HG03460 (cell line): Measurements from ENCODE around the gene MYCBPAP.
A peak's percentile ranks its signal among the peaks of the same experiment; 100 is the strongest.

Experiments
- ATAC-seq: cut with Tn5 transposase; IDR thresholded peaks from one replicate; pipeline ENCODE4 v1.9.1; 2021; ENCODE audit not compliant: unreplicated experiment

Gene MYCBPAP

DNA sequence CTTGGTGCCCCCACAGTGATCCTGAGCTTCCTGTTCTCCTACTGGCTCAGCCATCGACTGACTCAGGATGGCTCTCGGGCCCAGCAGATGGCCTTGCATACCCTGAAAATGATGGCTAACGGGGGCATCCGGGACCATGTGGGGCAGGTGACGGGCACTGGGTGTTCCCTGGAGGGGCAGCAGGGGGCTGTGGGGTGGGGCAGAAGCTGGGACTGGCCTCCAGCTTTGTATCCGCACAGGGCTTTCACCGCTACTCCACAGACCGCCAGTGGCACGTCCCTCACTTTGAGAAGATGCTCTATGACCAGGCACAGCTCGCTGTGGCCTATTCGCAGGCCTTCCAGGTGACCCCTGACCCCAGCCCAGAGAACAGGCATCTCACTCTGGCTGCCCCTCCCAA, 41.7 kb downstream of the MYCBPAP start:
- ATAC-seq: no peak

DNA sequence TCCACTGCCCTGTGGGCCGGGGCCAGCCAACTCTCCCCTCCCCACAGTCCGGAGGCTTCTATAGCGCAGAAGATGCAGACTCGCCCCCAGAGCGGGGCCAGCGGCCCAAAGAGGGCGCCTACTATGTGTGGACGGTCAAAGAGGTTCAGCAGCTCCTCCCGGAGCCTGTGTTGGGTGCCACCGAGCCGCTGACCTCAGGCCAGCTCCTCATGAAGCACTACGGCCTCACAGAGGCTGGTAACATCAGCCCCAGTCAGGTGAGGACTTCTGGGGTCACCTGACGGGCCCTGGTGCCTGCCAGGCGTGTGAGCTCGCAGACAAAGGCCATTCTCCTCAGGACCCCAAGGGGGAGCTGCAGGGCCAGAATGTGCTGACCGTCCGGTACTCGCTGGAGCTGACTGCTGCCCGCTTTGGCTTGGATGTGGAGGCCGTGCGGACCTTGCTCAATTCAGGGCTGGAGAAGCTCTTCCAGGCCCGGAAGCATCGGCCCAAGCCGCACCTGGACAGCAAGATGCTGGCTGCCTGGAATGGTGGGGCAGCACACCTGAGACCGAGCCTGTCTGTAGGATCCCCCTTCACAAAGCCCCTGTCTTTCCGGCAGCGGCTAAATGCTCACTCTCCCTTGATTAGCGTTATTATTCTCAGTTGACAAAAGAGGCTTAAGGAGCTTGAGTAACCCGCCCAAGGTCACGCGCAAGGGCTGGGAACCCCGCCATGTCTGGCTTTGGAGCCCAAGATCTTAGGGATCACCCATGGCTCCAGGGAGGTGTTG, 42.6 kb downstream of the MYCBPAP start:
- ATAC-seq: no peak

DNA sequence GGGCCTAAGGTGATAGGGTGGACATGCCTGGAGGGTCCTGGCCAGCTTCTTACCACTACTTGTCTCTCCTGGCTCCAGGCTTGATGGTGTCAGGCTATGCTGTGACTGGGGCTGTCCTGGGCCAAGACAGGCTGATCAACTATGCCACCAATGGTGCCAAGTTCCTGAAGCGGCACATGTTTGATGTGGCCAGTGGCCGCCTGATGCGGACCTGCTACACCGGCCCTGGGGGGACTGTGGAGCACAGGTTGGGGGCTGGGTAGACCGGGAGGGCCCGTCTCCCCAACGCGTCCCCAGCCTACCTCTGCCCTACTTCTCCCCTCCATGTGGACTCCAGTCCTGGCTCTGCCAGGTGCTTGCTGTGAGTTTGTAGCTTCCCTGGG, 43.2 kb downstream of the MYCBPAP start:
- ATAC-seq: no peak

DNA sequence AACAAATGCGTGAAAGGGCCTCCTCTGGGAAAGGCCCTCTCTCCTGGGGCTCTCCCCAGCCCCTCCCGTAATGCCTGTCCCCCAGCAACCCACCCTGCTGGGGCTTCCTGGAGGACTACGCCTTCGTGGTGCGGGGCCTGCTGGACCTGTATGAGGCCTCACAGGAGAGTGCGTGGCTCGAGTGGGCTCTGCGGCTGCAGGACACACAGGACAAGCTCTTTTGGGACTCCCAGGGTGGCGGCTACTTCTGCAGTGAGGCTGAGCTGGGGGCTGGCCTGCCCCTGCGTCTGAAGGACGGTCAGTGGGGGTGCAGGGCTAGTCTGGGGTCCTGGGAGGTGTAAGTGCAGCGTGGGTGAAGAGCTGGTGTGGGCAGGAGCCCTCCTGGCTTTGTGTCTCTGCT, 43.6 kb downstream of the MYCBPAP start:
- ATAC-seq: no peak

DNA sequence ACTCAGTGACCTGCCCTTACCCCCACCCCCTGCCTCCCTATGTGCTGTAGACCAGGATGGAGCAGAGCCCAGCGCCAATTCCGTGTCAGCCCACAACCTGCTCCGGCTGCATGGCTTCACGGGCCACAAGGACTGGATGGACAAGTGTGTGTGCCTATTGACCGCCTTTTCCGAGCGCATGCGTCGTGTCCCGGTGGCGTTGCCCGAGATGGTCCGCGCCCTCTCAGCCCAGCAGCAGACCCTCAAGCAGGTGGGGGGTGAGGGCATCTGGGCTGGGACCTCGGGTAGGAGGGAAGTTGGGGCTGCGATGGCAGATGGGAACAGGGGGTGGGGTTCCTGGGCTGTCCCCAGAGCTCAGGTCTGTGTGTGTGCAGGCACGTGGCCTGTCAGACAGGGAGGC, 46.0 kb downstream of the MYCBPAP start:
- ATAC-seq: no peak

DNA sequence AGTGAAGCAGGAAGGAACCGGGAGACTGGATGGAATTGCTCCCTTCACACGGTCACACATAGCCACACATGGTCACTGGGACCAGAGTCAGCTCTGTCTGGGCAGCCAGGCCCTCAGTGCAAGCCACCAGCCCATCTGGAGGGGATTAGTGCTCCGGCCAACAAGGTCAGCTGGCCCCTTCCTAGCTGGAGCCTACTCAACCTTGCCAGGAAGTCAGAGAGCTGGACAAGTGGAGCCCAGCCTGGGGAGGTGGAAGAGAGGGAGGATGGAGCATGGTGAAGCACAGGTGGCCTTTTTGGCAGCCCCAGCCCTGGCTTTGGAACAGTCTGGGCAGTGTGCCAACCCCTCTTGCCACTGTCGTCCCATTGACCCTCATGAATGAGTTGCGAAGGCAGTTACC, 48.6 kb downstream of the MYCBPAP start:
- ATAC-seq: no peak

DNA sequence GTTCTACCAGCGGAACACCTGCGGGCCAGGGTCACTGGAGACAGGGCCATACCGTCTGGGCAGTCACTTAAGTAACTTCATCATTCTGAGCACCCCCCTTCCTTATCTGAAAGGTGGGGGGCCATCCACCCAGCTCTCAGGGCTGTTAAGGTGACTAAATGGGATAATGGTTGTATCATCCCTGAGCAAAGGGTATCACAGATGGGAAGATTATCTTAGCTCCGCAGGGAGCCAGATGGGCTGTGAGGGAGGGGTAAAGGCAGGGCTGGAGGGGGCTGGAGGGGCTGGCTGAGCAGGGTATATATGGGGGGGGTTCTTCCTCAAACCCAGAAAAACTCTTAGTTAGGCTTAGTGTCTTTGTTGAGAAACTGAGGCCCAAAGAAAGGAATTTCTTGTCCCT, 49.4 kb downstream of the MYCBPAP start:
- no peak for ATAC-seq

DNA sequence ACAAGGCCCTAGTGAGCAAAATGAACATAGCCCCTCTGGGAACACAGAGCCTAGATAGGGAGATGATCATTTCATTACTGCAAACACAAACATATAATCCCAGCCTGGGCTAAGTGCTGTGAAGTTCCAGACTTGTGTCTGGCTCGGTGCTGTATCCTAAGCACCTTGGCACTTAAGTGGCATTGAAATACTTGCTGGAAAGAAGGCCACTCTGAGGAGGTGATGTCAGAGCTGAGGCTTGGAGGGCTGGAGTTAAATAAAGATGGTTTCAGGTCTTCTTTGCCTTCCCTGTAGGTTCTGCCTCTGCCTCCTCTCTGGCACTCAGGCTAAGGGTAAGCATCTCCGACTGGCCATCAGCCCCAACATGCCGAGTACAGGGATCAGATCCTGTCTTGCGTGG, 49.9 kb downstream of the MYCBPAP start:
- ATAC-seq: no peak

DNA sequence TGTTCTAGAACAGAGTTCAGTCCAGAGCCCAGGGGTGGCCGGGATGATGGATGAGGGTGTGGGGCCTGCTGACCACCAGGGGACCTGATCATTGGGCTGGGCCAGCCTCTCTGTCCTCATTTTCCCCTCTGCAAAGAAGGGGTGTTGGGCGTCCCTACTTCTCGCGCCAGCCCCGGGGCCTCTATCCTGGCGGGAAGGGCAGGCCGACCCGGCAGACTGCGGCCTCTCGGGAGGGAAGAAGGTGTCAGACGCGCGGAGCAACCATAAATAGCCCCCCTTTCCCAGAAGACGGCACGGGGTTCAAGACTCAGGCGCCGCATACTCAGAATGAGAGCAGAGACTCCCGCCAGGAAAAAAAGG, 50.3 kb downstream of the MYCBPAP start:
- ATAC-seq: no peak

DNA sequence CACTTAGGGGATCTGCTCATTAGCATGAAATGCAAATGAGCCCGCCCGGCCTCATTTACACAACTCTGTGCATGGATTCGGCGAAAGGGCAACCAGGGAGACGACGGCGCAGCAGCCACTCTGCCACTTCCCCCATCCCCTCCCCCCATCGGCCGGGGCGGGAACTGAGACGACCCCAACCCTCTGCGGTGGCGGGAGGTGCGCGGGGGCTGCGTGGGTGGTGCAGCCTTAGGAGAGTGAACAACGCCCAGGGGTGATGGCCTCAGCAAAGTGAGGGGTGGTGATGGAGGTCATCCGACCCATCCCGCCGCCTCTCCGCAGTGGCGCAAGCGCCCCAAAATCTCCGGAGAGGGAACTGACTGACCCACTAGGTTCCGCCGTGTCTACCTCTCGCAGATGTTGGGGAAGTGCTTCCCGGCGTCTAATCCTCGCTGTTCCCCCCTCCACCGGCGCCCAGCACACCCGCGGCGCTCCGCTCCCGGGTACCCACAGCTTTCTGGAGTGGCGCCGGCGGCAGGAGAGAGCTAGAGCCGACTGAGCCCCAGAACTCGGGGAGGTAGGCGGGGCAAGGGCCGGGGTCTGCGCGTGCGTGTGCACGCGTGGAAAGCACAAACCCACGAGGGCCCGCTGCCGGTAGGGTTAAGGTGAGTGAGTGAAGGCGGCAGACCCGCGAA, 50.8 kb downstream of the MYCBPAP start:
- no peak for ATAC-seq

DNA sequence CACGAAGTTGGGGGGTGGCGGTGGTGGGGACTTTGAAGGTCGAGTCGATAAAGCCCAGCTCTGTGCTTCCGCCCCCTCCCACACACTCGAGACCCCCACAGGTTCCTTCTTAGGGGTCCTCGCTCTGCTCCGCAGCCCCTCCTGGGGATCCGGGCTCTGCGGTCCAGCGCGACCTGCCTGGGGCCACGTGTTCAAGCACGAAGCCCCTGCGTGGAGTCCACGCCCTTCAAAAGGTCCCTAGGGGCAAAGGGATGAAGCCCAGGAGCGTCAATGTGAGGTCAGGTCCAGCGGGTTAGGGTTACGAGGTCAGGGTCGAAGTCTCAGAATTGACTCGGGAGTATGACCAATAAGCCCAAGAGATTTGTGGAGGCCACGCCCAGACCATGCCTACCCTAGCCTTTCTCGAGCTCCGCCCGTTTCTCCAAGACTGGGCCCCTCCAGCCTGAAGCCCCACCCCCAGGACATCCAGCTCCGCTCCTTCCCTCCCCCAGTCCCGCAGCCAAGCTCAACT, 51.5 kb downstream of the MYCBPAP start:
- ATAC-seq: no peak

DNA sequence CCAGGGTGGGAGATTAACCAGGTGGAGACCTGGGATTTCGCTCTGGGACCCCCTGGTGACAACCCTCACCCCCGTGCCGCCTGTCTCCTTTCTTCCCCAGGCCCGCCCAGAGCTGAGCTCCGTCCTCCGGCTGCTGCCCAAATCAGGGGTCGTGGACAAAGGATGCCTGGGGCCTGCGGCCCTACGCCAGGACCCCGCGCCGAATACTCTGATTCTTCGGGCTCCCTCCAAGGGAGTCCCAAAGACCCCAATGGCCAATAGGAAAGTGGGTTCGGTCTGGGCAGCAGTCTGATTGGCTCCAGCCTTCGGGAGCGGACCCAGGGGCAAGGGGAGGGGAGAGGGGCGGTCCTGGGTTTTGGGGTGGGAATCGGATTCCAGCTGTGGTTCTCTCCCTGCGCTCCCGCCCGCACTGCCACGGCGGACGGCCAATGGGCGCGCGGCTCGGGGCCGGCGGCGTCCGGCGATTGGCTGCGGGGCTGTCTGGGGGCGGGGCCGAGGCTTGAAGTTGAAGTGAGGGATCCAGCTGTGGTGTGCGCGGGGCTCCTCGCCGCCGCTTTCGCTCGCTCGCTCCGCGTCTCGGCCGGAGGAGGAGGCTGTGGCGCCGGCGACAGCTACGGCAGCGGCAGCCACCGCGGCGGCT, 52.1 kb downstream of the MYCBPAP start, which contains the start of gene CACNA1G:
Gene CACNA1G (plus strand): TSS at position 531 of the 640 bp plus-strand sequence. CDS start 745 bp downstream, outside the sequence.
- peak; percentile 93 for ATAC-seq

DNA sequence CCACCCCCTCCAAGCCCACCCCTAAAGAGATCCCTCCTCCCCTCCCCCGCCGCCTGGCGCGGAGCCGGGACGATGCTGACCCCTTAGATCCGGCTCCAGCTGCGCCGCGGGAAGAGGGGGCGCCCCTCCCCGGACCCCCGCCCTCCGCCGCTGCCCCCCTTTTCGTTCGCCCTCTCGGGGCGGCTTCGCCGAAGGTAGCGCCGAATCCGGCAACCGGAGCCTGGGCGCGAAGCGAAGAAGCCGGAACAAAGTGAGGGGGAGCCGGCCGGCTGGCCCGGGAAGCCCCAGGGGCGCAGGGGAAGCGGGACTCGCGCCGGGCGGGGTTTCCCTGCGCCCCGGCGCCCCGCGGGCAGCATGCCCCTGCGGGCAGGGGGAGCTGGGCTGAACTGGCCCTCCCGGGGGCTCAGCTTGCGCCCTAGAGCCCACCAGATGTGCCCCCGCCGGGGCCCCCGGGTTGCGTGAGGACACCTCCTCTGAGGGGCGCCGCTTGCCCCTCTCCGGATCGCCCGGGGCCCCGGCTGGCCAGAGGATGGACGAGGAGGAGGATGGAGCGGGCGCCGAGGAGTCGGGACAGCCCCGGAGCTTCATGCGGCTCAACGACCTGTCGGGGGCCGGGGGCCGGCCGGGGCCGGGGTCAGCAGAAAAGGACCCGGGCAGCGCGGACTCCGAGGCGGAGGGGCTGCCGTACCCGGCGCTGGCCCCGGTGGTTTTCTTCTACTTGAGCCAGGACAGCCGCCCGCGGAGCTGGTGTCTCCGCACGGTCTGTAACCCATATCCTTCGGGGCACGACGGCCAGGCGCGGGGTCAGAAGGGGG, 52.9 kb downstream of the MYCBPAP start:
- ATAC-seq: no peak

DNA sequence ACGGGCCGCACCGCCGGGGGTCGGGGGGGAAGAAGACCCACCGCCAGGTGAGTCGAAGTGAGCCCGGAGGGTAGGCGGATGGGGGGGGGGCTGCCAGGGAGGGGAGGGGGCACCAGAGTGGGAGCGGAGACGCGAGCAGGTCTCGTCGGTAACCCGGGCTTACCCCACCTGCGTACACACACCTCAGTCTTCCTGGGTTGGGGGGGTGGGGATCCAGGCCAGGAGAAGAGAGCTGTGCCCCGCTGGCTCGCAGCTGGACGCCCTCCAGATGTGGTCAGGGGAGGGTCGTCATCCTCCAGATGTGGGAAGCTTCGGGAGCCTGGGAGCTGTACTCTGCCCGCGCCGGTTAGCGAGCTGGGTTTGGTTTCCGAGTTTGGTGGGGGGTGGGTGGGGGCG, 53.5 kb downstream of the MYCBPAP start:
- ATAC-seq: no peak

DNA sequence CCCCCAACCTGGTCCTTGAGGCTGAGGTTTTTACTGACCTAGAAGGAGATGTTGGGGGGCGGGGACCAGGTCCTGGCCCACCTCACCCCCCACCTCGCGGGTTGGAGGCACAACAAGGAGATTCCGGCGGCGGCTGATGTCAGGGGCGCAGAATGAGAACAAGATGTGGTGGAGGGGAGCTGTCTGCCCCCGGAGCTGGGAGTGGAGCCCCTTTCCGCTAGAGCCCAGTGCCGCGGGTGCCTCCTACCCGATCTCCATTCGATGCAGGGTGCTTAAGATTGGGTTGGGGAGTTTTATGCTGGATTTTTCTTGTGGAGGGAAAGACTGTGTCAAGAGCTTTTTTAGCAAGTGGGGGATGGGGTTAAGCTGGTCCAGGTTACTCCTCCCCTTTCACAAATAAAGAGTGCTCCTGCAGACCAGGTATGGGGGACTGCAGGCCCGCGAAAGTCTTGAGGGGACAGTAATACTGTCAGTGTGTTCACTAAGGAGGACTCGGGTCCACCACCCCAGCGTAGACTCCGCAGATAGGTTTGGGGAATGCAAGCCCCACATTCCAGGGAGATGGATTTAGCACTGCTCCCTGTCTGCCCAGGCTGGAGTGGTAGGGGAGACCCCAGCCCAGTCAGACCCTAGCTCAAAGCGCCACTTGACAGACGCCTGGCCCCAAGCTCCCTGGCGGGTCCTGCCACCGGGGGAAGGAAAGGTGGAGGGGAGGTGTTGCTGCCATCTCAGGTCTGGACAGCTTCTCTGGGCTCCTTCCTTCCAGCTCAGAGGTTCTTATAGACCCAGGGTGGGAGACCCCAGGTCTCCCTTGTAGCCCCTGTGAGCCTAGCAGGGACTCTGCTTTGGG, 54.2 kb downstream of the MYCBPAP start:
- ATAC-seq: no peak

DNA sequence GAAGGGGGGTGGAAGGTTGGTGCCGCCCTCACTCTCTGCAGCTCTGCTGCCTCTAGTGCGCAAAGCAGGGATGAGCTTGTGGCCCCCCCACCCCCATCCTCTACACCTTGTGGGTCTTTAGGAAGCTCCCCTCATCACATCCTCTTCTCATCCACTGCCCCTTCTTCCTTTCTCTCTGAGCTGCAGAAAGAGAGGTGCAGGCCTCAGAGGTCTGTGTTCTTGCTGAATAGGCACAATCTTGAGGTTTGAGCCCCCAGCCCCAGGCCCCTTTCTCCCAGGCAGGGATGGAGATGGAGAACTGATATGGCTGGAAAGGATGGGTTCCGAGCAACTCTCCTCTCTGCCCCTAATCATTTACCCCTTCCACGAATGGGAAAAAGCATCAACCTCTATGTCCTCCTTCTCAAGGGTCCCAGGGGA, 54.9 kb downstream of the MYCBPAP start:
- no peak for ATAC-seq

DNA sequence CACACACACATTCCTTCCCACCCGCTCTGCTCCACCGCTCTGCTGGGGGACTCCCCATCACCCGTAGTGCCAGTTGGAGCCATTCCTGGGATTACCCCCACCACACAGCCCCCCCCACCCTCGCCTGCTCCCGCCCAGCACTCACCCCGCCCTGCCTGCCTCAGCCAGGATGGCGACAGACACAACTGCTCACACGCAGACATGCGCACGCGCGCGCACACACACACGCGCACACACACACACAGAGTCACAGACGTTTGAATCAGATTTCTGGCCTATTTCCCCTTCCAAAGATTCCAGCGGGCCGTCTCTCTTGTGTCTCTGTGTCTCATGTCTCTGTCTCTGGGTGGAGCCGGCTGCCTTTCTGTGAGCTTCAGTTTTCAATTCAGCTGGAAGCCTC, 56.7 kb downstream of the MYCBPAP start:
- no peak for ATAC-seq

DNA sequence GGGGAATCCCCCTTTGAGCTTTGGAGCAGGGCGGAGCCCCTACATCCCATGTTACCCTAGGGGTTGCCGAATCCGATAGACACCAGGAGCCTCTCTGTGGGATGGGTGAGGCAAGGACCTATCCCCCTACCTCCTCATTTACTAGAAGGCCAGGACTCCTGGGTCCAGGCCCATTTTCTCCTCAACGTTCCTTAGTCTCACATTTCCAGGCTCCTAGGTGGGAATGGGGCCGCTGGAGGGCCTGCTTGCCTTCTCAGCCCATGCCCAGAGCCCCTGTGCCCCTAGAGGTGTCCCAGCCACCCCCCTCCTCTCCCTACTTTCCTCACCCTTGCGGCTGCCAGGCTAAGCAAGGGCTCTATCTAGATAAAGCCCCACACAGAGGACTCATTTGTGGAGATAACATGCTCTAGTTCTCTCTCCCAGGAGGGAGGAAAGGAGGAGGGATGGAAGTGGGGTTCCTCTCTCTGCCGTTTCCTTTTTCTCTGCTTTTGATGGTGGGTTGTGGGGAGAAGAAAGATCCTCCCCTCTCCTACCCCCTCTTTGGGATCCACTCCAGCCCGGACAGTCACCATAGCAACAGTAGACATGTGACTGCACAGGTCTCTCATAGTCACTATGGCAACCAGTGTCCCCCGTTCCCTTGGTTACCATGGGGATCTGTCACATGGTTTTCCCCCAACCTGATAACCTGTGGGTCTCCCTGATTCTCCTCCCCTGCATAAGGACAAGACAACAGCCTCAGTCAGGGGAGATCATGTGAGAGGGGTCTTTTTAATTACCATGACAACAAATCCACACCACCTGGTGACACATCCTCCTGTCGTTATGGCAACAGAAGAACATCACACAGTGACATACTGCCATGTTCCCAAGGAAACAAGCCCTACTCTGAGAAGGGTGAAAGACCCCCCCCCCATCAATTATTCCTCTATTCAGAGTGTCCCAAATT, 57.4 kb downstream of the MYCBPAP start:
- no peak for ATAC-seq

DNA sequence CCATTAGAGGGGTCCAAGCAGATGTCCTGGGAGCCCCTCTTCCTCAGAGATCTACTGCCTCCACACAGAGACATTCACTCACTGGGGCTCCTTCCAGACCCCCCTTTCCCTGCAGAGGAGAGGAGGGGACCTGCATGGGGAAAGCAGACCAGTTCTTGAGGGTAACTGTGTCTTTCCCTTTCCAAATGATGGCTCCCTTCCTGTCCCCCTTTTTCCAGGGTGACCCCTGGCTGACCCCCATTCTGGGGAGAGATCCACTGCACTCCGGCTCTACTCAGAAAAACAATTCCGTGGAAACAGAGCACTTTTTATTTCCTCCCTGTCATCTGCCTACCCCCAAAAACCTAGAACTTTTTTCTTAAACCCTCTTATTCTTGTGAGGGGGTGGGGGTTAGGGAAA, 58.6 kb downstream of the MYCBPAP start:
- no peak for ATAC-seq
